H9 (cell line): Measurements from ENCODE around the gene PNRC1. TPM values are rescaled to one million over a fixed set of nuclear protein-coding genes. Genes with fewer than 3 reads are reported as not detected.

Experiments
- DNase-seq: peaks from one replicate; pipeline ENCODE4 v3.0.0-alpha.2; 2017
- H2AFZ ChIP-seq: one replicate; pipeline ENCODE4 v1.6.1; 2013; ENCODE audit warnings: mild to moderate bottlenecking, low read length, control low read depth, moderate library complexity
- H2AK5ac ChIP-seq: 2 replicates; pipeline ENCODE4 v1.6.1; 2013; ENCODE audit warnings: low read length, control low read depth, mixed read lengths; ENCODE audit not compliant: insufficient read length
- H2BK120ac ChIP-seq: one replicate; pipeline ENCODE4 v1.6.1; 2013; ENCODE audit warnings: low read depth, mild to moderate bottlenecking, low read length, control low read depth, inconsistent platforms; ENCODE audit not compliant: poor library complexity, severe bottlenecking
- H2BK12ac ChIP-seq: 2 replicates; pipeline ENCODE4 v1.6.1; 2013; ENCODE audit warnings: low read length, control low read depth, mixed read lengths, low read depth; ENCODE audit not compliant: insufficient read length
- H2BK15ac ChIP-seq: 2 replicates; pipeline ENCODE4 v1.6.1; 2013; ENCODE audit warnings: low read depth, low read length, control low read depth
- H2BK20ac ChIP-seq: one replicate; pipeline ENCODE4 v1.6.1; 2013; ENCODE audit warnings: low read depth, mild to moderate bottlenecking, low read length, control low read depth, inconsistent platforms; ENCODE audit not compliant: poor library complexity, severe bottlenecking
- H2BK5ac ChIP-seq: 2 replicates; pipeline ENCODE4 v1.6.1; 2013; ENCODE audit warnings: low read length, control low read depth, mixed read lengths; ENCODE audit not compliant: insufficient read length
- H3K14ac ChIP-seq: 2 replicates; pipeline ENCODE4 v1.6.1; 2013; ENCODE audit warnings: low read length, control low read depth; ENCODE audit not compliant: insufficient read depth
- H3K18ac ChIP-seq: 2 replicates; pipeline ENCODE4 v1.6.1; 2013; ENCODE audit warnings: low read depth, mild to moderate bottlenecking, mixed read lengths, low read length, control low read depth; ENCODE audit not compliant: insufficient read length
- H3K23ac ChIP-seq: 2 replicates; pipeline ENCODE4 v1.6.1; 2013; ENCODE audit warnings: low read length, control low read depth, mixed read lengths, low read depth; ENCODE audit not compliant: insufficient read length
- H3K23me2 ChIP-seq: 2 replicates; pipeline ENCODE4 v1.6.1; 2013; ENCODE audit warnings: low read depth, mild to moderate bottlenecking, mixed read lengths, low read length, control low read depth; ENCODE audit not compliant: insufficient read length, poor library complexity, severe bottlenecking
- H3K27ac ChIP-seq: 2 replicates; pipeline ENCODE4 v1.5.1; 2013; ENCODE audit warnings: low read length, control low read depth, mixed read lengths, low read depth; ENCODE audit not compliant: insufficient read length
- H3K27me3 ChIP-seq: 2 replicates; pipeline ENCODE4 v1.6.1; 2013; ENCODE audit warnings: low read length, control low read depth, inconsistent platforms; ENCODE audit not compliant: insufficient read depth
- H3K4ac ChIP-seq: 2 replicates; pipeline ENCODE4 v1.6.1; 2013; ENCODE audit warnings: low read depth, mild to moderate bottlenecking, control low read depth, inconsistent platforms, low read length, moderate library complexity
- H3K4me1 ChIP-seq: 2 replicates; pipeline ENCODE4 v1.6.1; 2013; ENCODE audit warnings: low read length, control low read depth, inconsistent platforms; ENCODE audit not compliant: insufficient read depth
- H3K4me2 ChIP-seq: 2 replicates; pipeline ENCODE4 v1.6.1; 2013; ENCODE audit warnings: low read length, control low read depth, mixed read lengths; ENCODE audit not compliant: insufficient read length, insufficient read depth
- H3K56ac ChIP-seq: 2 replicates; pipeline ENCODE4 v1.6.1; 2013; ENCODE audit warnings: low read depth, mild to moderate bottlenecking, mixed read lengths, low read length, control low read depth; ENCODE audit not compliant: insufficient read length
- H3K79me1 ChIP-seq: 2 replicates; pipeline ENCODE4 v1.6.1; 2013; ENCODE audit warnings: low read depth, mild to moderate bottlenecking, moderate library complexity, low read length, control low read depth, inconsistent platforms; ENCODE audit not compliant: insufficient read depth, poor library complexity, severe bottlenecking
- H3K79me2 ChIP-seq: 2 replicates; pipeline ENCODE4 v1.6.1; 2013; ENCODE audit warnings: low read length, control low read depth, inconsistent platforms; ENCODE audit not compliant: insufficient read depth
- H3K9ac ChIP-seq: 2 replicates; pipeline ENCODE4 v1.6.1; 2013; ENCODE audit warnings: low read length, control low read depth, mixed read lengths; ENCODE audit not compliant: insufficient read length; ENCODE audit errors: extremely low read depth
- H3K9me3 ChIP-seq: one replicate; pipeline ENCODE4 v1.6.1; 2013; ENCODE audit warnings: low read depth, low read length, inconsistent platforms; ENCODE audit not compliant: control insufficient read depth
- H3T11ph ChIP-seq: one replicate; pipeline ENCODE4 v1.6.1; 2013; ENCODE audit warnings: mild to moderate bottlenecking, low read length, control low read depth, inconsistent platforms
- H4K20me1 ChIP-seq: one replicate; pipeline ENCODE4 v1.6.1; 2013; ENCODE audit not compliant: control insufficient read depth, insufficient read length, insufficient read depth
- H4K5ac ChIP-seq: 2 replicates; pipeline ENCODE4 v1.6.1; 2013; ENCODE audit warnings: low read depth, mild to moderate bottlenecking, mixed read lengths, low read length, control low read depth; ENCODE audit not compliant: insufficient read length
- H4K8ac ChIP-seq: replicated peaks from 2 replicates; pipeline ENCODE4 v1.6.1; 2013; ENCODE audit warnings: low read length, control low read depth, mixed read lengths, low read depth; ENCODE audit not compliant: insufficient read length
- H4K91ac ChIP-seq: 2 replicates; pipeline ENCODE4 v1.6.1; 2013; ENCODE audit warnings: low read depth, mild to moderate bottlenecking, moderate library complexity, mixed read lengths, low read length, control low read depth; ENCODE audit not compliant: insufficient read length
- H3K27ac Mint-ChIP-seq, 3 experiments: 2 replicates in 2 of 3; 3 replicates in 1 of 3; pipeline ENCODE4 v1.8.0; 2020 to 2021; ENCODE audit warnings: mixed read lengths in 3 of 3, mild to moderate bottlenecking in 1 of 3, moderate library complexity in 1 of 3
- H3K27me3 Mint-ChIP-seq: 2 replicates; pipeline ENCODE4 v1.8.0; 2021; ENCODE audit warnings: low read depth, mild to moderate bottlenecking, moderate library complexity, mixed read lengths
- H3K36me3 Mint-ChIP-seq, 3 experiments: 2 replicates in 2 of 3; 3 replicates in 1 of 3; pipeline ENCODE4 v1.8.0; 2020 to 2021; ENCODE audit warnings: low read depth in 3 of 3, mixed read lengths in 3 of 3; ENCODE audit not compliant: insufficient read depth in 1 of 3
- H3K4me1 Mint-ChIP-seq, 2 experiments: 2 replicates each; pipeline ENCODE4 v1.8.0; 2020; ENCODE audit warnings: mixed read lengths in 2 of 2
- H3K4me3 Mint-ChIP-seq, 2 experiments: 2 replicates in 1 of 2; 3 replicates in 1 of 2; pipeline ENCODE4 v1.8.0; 2020 to 2021; ENCODE audit warnings: mild to moderate bottlenecking in 2 of 2, mixed read lengths in 2 of 2, moderate library complexity in 1 of 2
- H3K9me3 Mint-ChIP-seq, 2 experiments: 2 replicates in 1 of 2; 3 replicates in 1 of 2; pipeline ENCODE4 v1.8.0; 2020; ENCODE audit warnings: mild to moderate bottlenecking in 2 of 2, mixed read lengths in 2 of 2, moderate library complexity in 1 of 2
- CTCF ChIP-seq: fragments of 200-600 bp; sonication (generic); conservative IDR thresholded peaks from 3 replicates; pipeline ENCODE4 v1.8.0; 2021; ENCODE audit warnings: antibody characterized with exemption, mild to moderate bottlenecking
- WGBS: extraction: QIAGEN DNeasy Blood & Tissue Kit; methylation state at CpG from one replicate; pipeline ENCODE4 v1.1.7; 2013; ENCODE audit warnings: missing lambda C conversion rate, low lambda C conversion rate, mixed read lengths; ENCODE audit not compliant: insufficient read length; ENCODE audit errors: extremely low coverage; 5-methylcytosine and 5-hydroxymethylcytosine counted together
- total RNA-seq: library from RNA; stranded (reverse); gene quantifications from 2 replicates; pipeline ENCODE4 v1.2.1, GENCODE V29; 2021

Gene PNRC1
- total RNA-seq, 1 experiment from 2014 or later: 57.4 TPM

DNA sequence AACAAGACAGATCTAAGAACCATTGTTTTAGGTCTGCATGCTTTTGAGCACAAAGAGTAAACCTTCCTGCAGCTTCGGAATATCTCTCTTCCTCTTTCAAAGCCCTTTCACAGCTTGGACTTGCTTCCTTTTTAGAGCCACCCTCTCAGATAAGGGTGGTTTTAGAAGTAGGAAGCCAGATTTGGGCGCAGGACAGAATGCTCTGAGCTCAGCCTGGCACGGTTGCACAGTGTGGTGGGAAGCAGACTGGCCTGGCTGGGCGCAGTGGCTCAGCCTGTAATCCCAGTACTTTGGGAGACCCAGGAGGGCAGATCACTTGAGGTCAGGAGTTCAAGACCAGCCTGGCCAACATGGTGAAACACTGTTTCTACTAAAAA is 35.6 kb upstream of the PNRC1 start:
- Histone ChIP-seq H3K27me3 (peaks cover 10% of the 10 kb centered on the region; the same call in 1 of the 2 replicates), H3K4me1 (peaks cover 8% of the 10 kb centered on the region; the same call in 1 of the 2 replicates), H2BK20ac (no peak overlapping the region), H2AFZ (peak overlapping the region; percentile 27), H3K4ac (no peak overlapping the region), H4K5ac (no peak overlapping the region), H3K23ac (no peak overlapping the region), H3K79me1 (no peaks in the 10 kb centered on the region), H2BK5ac (no peak overlapping the region), H3K9ac (no peak overlapping the region), H3K79me2 (no peaks in the 10 kb centered on the region), H3K18ac (no peak overlapping the region), H3K14ac (no peak overlapping the region), H2BK12ac (no peak overlapping the region), H2BK120ac (no peak overlapping the region), H2BK15ac (no peak overlapping the region), H4K8ac (no peak overlapping the region), H3K23me2 (no peaks in the 10 kb centered on the region), H3K27ac (no peak overlapping the region), H3K9me3 (no peaks in the 10 kb centered on the region), H3K56ac (no peak overlapping the region), H4K91ac (no peak overlapping the region), H3K4me2 (no peak overlapping the region), H2AK5ac (no peak overlapping the region), H3T11ph (no peak overlapping the region), H4K20me1 (no peaks in the 10 kb centered on the region)
- TF ChIP-seq CTCF: no peak
- Mint-ChIP-seq H3K27me3 (peaks cover 32% of the 10 kb centered on the region), H3K9me3 (no peaks in the 10 kb centered on the region; a peak in 1 of 5 replicates), H3K27ac (no peak overlapping the region; a peak in 2 of 7 replicates), H3K4me3 (no peak overlapping the region), H3K4me1 (peaks cover 13 to 26% of the 10 kb centered on the region in 2 experiments), H3K36me3 (no peaks in the 10 kb centered on the region)
- DNase-seq: no peak
- WGBS: no CpG with 5 or more reads among the region's 4 CpGs
